NCI-H2107 treated with DMSO at 0.1 percent for 48 hours (cell line): ENCODE data around the gene CHST13.

Experiments
- DNase-seq: peaks from one replicate; lab custom pipeline; 2025; ENCODE audit not compliant: unreplicated experiment; lab: John Stamatoyannopoulos, UW

CHST13 gene

GRCh38 chr3:126539558-126540250, 15.7 kb downstream of the CHST13 start:
- DNase-seq, result no peak

DNA sequence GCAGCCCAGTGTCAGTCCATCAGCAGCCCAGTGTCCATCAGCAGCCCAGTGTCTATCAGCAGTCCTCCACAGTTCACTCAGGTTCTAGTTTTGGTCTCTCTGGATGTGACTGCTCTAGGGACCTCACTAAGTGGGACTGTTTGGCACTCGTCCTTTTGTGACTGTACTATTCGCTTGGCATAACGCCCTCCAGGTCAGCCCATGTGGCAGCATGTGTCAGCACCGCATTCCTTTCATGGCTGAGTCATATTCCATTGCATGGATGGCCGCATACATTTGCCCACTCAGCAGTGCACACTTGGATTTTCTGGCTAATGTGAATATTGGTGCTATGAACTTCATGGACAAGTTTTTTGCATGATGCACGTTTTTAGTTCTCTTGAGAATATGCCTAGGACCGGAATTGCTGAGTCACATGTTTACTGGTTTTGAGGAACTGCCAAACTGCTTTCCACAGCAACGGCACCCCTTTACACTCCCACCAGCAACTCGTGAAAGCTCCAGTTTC, 16.4 kb downstream of the CHST13 start:
- no peak for DNase-seq

DNA sequence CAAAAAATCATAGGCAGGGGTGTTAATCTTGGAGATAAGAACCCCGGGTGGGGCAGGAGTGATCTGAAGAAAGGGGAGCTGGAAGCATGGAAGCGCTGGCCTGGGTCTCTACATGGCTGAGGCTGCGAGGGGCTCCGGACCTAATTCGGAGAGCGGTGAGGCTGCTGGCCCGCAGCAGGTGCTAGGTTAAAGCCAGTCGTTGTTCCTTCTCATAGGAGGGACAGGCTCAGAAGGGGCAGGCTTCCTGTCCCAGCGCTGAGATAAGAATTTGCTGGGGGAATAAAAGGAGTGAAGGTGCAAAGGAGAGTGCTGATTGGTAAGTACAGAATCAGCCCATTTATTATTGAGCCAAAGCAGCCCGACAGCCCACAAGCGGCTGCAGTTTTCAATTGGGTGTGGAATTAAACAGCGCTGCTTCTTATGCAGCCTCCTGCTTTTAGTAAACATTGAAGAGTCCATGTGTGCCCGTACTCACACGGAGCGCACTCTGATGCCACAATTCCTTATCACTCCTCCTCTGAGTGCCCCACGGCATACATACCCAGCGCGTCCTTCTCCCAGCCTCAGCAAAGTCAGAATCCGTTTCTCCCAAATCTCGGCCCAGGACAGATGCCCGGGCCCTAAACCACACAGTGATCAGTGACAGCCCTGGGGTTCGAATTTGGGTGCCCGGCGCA, 17.1 kb downstream of the CHST13 start:
- no peak for DNase-seq

GRCh38 chr3:126541628-126542339, 17.8 kb downstream of the CHST13 start:
- no peak for DNase-seq

- DNase-seq, result no peak
These were observed 18.6 kb downstream of the CHST13 start for GRCh38 chr3:126542340-126543241.

- no peak for DNase-seq
These were observed 19.6 kb downstream of the CHST13 start for GRCh38 chr3:126543457-126544061.

DNA sequence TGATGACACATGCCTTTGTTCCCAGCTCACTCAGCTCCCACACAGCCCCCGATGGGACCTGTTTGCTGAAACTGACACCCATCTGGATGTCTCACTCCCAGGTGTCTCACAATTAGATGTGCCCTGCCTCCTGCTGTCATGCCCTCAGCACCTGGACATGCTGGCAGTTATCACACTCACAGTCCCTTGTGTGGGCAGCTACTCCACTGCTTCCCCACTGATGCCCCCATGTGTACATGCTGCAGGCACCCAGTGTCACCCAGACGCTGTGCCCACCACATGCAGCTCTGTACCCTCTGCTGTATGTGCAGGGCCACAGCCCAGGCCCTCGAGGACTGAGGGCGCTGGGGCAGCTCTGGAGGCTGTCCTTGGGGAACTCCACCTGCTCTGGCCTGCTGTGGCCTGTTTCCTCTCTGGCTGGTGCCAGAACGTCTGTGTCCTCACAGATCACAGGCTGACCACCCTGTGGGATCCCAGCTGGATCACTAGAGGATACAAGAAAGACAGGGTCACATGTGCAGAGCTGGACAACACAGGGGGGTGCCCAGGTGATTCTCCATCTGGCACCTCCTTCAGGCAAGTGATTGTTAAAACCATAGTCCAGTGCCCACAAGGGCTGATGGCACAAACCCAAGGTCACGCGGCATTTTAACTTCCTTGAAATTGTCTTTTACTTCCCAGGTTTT, 20.8 kb downstream of the CHST13 start:
- DNase-seq, result peak; percentile 23

GRCh38 chr3:126545544-126545943, 21.6 kb downstream of the CHST13 start:
- no peak for DNase-seq

DNA sequence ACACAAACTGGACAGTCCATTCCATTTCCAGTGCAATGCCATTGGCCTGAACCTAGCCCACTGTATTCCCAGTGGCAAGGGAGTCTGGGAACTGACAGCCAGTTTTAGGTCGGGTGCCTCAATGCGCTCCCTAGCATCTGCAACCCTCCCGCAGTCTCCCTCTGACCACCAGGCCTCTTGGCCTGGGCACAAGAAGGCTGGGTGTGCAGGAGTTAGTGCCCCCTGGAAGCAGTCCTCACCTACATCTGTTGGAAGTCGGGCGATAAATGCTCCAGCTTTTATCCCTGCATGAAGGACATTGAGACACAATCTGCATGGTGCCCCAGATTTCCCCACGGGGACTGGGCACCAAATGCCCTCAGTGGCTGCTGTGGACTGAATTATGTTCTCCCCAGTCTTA, 22.1 kb downstream of the CHST13 start:
- DNase-seq, result no peak

GRCh38 chr3:126546549-126547239, 22.7 kb downstream of the CHST13 start:
- no peak for DNase-seq

GRCh38 chr3:126547721-126548120, 23.8 kb downstream of the CHST13 start:
- no peak for DNase-seq

DNA sequence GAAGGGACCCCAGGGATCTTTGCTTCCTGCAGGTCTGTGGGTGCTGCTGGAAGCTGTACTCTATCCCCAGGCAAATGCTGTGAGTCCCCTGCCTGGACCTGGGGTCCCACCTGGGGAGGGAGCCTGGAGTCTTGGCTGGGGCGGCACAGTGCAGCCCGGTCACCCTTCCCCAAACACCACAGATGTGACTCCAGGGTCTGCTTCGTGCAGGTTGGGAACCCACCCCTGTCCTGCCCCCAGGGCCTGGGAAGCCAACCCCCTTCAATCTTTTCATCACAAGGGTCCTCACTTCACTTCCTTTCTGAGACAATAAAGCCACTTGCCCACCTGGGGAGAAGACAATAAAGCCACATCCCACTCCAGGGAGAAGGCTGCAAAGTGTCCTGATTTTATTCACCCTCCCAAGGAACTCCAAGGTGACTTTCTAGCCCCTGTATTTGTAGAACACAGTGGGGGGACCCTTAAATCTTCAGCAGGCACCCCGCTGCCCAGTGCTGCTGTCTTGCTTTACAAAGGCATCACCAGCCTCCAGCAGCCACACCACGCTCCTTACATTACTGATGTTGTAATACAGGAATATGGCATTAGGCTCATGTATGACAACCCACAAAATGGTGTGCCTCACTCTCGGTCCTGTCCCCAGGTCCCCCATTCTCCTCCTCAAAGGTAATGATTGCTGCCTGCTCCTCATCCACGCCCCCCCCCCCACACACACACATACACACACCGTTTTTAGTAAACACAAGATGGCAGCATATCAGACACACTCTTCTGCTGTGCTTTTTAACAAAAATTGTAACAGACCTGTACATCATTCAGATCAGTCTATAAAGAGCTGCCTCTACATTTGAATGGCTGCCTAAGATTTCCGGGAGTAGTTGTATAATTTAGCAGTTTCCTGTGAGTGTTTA, 24.9 kb downstream of the CHST13 start:
- no peak for DNase-seq

- DNase-seq, result no peak
These were observed 26.0 kb downstream of the CHST13 start for GRCh38 chr3:126549861-126550487.

- DNase-seq, result no peak
These were observed 26.6 kb downstream of the CHST13 start for GRCh38 chr3:126550488-126551051.

GRCh38 chr3:126551121-126551838, 27.3 kb downstream of the CHST13 start:
- DNase-seq, result no peak

DNA sequence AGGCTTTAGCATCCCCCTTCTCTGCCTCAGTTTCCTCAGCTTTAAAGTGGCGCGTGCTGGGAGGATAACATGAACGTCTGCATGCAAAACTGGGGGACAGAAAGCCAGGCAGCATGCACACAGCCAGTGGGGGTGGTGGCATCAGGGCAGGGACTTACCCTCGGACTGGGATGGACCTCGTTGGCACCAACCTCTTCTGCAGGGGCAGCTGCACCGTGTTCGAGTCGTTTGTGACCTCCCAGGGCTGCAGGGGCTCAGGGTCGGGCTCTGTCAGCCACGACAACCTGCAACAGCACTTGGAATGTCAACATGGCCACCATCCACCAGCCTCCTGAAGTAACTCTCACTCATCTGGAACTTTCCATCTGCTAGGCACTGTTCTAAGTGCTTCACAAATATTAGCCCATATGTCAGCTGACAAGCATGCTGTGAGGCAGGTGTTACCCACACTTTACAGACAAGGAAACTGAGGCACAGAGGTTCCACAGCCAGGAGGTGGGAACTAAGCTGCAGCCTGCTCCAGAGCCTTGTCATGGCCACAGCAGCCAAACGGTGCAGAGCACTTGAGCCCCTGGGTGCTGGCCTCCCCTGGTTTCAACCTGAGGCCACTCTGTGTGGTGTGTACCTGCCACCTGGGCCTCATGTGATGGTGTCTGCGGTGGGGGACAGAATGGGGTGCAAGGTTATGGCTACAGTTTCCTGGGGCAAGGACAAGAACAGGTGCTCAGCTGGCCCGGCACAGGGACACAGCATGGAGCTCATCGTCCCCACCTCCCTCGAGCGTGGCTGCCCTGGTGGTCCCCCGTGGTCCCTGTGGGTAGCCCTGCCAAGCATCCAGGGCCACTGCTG, 28.1 kb downstream of the CHST13 start:
- no peak for DNase-seq
